Measurements from ENCODE around the gene METTL25.
"Not testable (repeated sequence)": the region's sequence is repeated elsewhere in the genome, so short reads cannot be mapped to it uniquely, and the experiment has no call there.

METTL25 gene, protein sequence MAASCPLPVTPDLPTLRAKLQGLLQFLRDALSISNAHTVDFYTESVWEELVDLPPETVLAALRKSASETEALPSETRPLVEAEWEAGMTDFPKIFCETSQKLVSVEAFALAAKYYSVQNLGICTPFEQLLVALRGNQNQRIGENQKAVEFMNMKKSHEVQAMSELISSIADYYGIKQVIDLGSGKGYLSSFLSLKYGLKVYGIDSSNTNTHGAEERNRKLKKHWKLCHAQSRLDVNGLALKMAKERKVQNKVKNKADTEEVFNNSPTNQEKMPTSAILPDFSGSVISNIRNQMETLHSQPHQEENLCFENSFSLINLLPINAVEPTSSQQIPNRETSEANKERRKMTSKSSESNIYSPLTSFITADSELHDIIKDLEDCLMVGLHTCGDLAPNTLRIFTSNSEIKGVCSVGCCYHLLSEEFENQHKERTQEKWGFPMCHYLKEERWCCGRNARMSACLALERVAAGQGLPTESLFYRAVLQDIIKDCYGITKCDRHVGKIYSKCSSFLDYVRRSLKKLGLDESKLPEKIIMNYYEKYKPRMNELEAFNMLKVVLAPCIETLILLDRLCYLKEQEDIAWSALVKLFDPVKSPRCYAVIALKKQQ

DNA sequence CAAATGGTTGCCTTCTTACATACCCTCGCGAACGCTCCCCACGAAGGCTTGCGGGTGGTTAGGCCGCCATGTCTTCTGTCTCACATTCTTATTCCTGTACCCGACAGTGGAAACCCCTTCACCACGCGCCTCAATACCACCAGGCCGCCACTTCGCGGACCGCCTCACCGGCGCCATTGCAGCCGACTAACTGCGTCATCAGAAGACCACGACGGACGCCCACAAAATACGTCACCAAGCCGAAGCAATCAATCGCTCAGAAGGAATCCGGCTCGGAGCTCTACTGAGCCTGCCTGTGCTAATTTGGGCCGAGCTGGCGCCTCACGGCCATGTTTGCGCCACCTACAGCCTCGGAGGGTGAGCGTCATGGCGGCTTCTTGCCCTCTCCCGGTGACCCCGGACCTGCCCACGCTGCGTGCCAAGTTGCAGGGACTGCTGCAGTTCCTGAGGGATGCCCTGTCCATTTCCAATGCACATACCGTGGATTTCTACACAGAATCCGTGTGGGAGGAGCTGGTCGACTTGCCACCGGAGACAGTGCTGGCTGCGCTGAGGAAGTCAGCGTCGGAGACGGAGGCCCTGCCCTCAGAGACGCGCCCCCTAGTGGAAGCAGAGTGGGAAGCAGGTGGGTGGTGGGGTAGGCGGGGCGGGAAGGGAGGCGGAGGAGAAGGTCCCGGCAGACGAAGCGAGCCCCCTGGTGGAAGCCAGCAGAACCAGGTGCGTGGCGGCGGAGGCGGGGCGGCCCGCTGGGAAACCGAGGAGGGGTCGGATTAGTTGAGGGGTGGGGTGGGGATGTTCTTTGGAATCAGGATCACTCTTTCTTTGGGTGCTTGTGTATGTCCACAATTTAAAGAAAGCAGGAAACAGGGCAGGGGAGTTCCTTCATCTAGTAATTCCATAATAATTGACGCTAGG is at the start of gene METTL25, which contains the start of gene CCDC59:
METTL25 (plus strand) TSS at position 330 of the 915 bp plus-strand sequence; CDS start at position 367, 37 bp downstream.
CCDC59 (minus strand) TSS at position 188 of the 915 bp plus-strand sequence; CDS start at position 177, 11 bp downstream.
- peak; percentile 99 for DNase-seq

DNA sequence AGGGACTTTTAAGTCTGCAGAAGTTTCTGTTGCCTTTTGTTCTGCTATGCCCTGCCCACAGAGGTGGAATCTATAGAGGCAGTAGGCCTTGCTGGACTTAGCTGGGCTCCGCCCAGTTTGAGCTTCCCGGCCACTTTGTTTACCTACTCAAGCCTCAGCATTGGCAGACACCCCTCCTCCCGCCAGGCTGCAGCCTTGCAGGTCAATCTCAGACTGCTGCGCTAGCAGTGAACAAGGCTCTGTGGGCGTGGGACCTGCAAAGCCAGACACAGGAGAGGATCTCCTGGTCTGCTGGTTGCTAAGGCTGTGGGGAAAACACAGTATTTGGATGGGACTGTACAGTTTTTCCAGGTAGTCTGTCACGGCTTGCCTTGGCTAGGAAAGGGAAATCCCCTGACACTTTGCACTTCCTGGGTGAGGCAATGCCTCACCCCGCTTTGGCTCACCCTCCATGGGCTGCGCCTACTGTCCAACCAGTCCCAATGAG is 43.9 kb upstream of the METTL25 start:
- no peak for DNase-seq

DNA sequence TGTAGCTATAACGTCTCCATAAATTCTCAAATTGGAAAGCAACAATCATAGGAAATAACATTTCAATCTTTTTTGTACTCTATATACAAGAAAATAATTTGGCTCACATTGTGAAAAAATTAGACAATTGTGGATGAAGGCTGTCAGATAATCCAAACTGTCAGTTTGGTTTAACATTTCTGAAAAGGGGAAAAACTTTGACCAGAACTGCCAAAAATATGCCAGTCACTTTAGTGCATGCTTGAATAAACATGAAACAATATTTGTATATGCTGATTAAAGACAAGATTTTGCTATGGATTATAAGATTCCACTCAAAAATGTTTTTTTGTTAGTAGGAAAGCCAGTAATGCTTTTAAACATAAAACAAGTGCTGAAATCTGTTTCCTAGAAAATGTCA is 39.1 kb upstream of the METTL25 start:
- DNase-seq: no peak

DNA sequence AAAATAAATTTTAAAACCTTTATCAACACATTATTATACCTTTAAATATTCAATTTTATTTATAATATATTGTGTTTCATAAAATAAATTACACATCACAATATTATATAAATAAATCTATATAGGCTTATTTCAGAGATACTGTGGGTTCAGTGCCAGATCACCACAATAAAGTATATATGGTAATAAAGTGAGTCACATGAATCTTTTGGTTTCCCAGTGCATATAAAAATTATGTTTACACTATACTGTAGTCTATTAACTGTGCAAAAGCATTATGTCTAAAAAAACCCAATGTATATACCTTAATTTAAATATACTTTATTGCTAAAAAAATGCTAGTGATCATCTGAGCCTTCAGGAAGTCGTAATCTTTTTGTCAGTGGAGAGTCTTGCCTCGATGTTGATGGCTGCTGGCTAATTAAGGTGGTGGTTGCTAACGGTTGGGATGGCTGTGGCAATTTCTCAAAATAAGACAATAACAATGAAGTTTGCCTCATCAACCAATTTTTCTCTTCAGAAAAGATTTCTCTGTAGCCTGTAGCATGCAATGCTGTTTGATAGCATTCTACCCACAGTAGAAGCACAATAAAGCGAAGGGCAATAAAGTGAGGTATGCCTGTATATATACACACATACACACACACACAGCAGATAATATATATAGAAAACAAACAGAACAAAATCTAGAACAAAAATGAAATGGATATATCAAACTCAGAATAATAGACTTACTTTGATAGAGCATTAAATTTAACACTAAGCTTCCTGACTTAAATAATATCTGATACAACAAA is 32.6 kb upstream of the METTL25 start:
- DNase-seq: no peak

DNA sequence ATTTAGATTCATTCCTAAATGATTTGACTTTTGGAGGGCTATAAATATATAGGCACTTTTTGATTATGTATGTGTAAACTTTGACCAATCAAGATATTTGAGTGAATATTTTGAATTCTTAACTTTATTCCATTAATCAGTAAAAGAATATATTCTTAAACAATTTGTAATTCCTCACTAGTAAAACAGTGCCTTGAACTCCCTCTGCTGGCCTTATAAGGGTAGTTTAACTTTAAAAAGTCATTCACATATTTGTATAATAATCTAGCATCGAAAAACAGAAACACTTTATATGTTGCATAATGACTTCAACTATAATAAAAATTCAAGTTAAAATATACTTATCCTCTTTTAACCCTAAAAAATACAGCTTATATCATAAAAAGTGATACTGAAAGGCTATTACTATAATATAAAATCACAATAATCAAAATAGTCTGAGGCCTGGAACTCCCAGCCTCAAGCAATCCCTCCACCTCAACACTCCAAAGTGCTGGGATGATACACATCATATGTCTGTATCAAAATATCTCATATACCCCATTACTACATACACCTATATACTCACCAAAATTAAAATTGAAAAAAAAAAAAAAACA is 31.3 kb upstream of the METTL25 start:
- DNase-seq: no peak

DNA sequence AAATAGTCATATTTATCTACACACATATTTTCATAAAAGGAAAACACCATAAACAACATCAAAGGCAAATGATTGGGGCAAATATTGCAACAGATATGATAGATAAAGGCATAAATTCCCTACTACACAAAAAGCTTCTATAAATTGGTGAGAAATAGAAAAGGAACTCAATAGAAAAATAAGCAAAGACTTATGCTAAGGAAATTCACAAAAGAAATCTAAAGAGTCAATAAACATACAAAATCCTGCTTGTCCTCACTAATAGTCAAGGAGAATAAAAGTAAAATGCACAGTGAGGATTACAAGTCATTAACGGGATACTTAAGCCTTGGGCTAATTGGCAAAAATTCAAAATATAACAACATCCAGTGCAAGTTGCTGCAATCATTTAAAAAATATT is 30.5 kb upstream of the METTL25 start:
- DNase-seq: no peak

DNA sequence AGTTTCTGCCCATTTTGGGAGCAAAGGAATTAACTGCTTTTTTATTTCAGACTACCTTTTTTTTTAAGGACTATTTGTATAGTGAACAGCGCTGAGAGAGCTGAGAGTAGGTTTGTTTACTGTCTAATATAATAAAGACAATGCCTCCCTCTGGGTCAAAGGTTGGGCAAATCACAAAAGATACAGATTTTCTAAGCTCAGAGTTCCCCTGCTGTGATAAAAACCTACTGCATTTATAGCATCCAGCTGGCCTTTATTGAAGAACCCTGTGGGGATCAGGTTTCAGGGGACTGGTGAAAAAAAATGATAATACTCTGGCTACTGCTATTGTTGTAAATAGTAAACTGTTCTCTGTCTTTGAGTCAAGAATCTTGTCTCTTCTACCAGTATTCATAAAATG is 28.8 kb upstream of the METTL25 start:
- DNase-seq: no peak

DNA sequence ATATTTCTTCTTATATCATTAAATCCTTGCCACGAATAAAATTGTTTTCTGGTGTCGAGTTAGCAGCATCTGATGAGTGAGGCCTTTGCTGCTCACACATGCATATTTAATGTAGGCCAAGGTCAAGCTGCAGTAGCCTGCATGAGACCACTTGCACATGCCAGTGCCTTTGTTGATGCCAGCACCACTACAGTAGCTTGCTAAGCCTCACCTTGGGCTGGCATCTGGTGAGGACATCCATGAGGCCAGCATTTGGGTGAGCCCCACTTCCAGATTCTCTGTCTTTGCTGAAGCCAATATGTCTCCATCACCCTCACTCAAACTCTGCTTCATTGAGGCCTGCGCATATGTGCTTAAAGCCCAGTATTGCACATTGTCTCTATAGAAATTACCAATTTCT is 8.2 kb upstream of the METTL25 start:
- DNase-seq: no peak

DNA sequence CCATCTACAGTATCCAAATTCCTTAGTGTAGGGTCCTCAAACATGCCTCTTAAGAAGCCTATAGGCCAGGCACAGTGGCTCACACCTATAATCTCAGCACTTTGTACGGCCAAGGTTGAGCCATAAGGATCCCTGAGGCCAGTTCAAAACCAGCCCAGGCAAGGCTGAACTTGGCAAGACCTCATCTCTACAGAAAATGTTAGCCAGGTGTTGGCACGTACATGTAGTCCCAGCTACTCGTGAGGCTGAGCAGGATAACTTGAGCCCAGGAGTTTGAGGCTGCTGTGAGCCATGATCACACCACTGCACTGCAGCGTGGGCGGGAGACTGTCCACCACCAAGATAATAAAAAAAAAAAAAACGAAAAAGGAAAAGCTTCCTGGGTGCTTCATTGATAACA is 6.9 kb upstream of the METTL25 start:
- DNase-seq: no peak

DNA sequence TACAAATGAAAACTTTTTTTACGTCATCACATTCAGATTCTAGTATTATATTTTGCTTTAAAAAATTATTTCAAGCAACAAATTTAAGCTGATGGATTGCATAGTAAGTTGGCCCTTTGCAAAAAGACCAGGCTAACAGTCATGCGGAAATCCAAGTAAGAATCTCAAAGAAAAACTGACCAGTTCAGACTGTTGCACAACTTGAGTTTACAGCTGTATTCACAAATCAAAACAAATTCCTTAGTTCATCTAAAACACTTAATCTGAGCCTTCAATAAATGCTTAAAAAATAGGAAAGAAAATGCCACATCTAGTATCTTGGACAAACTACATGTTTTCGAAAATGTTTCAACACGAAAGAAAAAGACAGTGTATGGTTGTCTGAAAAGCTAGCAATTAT is 989 bp upstream of the METTL25 start:
- DNase-seq: no peak

DNA sequence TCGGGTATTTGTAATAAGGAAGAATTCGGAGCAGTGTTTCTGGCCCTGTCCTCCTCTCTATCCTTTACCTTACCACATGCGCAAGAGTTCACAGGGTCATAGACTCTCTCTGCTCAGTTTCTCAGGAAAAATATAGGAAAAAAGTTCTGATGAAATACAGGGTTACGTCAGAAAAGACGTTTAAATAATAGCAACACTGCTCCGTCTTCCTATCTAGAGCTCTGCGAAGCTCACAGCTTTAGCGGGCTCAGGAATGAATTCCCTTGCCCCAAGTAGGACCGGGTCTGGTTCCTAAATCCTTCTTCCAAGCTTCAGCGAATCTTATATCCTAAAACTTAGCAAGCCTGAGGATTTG is 507 bp upstream of the METTL25 start:
- no peak for DNase-seq

DNA sequence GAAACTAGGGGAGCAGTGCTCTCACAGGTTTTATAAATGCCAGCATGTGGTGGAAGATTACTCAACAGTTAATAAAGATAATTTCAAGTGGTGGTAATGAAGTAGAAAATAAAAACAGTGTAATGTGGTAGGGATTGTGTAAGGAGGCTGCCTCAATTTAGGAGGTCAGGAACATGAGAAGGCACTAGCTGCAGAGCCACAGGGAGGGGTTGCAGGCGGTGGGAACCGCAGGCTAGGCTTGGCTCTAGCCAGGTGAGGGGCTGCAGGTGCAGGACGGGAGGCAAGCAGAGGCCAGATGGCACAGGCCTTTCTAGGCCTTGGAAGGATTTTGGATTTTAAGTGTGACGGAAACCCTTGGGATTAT is 768 bp downstream of the METTL25 start:
- DNase-seq: peak; percentile 37

DNA sequence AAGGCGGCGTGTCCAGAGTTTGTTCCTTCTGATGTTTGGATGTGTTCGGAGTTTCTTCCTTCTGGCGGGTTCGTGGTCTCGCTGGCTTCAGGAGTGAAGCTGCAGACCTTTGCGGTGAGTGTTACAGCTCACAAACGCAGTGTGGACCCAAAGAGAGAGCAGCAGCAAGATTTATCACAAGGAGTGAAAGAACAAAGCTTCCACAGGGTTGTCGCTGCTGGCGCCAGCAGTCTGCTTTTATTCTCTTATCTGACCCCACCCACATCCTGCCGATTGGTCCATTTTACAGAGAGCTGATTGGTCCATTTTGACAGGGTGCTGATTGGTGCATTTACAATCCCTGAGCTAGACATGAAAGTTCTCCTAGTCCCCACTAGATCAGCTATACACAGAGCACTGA is 2.5 kb downstream of the METTL25 start:
- DNase-seq: not testable (repeated sequence)

DNA sequence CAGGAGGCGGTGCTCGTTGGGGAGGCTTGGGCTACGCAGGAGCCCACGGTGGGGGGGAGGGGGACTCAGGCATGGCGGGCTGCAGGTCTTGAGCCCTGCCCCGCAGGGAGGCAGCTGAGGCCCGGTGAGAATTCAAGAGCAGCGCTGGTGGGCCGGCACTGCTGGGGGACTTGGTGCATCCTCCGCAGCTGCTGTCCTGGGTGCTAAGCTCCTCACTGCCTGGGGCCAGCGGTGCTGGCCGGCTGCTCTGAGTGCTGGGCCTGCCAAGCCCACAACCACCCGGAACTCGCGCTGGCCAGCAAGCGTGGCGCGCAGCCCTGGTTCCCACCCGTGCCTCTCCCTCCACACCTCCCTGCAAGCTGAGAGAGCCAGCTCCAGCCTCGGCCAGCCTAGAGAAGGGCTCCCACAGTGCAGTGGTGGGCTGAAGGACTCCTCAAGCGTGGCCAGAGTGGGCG is 3.2 kb downstream of the METTL25 start:
- no peak for DNase-seq

DNA sequence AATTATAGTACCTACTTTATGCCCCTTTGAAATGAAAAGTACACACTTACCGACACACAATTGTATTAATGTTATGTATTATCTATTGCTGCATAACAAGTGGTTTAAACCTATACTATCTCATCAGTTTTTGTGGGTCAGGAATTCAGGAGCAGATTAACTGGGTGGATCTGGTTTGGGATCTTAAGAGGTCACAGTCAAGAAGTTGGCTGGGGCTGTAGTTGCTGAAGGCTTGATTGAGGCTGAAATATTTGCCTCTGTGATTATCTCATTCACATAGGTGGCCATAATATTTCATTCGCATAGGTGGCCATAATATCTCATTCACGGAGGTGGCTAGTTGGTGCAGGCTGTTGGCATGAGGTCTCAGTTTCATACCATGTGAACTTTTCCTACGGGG is 5.7 kb downstream of the METTL25 start:
- DNase-seq: no peak

DNA sequence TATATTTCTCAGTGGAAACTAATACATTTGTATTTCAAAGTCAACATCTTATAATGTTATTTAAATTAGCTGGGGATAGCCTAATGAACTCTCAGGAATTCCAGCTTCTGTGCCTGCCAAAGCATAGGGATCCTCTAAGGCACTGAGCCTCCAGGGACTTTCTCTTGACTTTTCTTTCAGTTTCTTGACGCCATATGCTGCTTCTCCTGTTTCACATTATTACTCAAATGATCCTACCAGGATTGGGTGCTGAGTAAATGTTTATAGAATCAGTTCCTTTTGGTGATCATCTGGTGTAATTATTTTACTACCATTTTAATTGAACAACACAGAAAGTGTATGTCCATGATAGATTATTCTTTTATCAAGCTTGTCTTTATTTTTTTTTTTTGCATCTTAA is 7.9 kb downstream of the METTL25 start:
- DNase-seq: no peak

DNA sequence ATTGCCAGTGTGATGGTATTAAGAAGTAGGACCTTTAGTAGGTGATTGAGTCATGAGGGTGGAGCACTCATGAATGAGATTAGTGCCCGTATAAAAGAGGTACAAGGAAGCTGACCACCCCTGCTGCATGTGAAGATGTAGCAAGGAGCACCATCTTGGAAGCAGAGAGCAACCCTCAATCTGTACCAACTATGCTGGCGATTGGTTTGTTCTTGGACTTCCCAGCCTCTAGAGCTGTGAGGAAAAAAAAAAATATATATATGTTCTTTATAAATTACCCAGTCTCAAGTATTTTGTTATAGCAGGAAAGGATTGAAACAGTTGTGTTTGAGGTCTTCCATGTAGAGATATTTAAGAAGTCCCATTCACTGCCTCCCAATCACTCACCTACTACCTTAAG is 16.9 kb downstream of the METTL25 start:
- no peak for DNase-seq

DNA sequence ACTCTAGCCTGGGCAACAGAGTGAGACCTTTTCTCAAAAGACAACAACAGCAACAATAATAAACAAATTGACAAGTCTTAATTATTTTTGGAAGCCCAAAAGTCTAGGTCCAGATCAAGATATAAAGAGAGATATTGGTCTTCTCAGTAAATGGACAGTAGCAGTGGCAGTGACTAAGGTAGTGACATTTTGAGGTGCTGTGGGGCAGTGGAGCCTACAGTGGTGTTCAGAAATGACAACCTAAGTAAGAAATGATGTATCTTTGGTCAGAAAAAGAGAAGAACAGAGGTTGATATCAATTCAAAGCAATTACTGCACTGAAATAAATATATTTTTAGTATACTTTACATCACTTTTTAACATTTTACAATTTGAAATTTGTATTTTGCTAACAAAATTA is 20.7 kb downstream of the METTL25 start:
- no peak for DNase-seq

DNA sequence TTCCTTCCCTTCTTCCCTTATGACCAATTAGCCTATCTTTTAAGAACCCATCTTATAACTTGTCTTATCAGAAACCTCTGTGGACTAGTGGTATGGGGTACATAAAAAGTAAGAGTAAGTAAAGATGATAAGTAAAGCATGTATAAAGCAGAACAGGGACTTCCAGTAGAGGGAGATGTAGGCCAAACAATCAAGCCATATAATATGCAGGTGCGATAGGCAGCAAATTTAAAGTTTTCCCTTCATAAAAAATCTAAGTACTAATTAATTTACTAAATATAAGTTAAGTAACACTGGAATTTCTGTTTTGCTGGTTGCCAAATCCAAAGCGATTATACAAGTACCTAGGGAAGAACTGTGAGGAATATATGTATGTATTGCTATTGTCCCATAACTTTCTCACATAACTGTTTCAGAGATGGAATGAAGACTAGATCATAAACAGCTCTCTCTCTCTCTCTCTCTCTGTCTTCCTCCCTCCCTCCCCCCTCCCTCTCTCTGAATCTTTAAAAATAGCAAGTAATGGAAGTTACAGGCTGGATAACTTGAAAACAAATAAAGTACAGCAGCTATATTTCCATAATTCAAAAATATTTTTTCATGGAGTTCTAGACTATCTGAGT is 25.7 kb downstream of the METTL25 start:
- DNase-seq: no peak

DNA sequence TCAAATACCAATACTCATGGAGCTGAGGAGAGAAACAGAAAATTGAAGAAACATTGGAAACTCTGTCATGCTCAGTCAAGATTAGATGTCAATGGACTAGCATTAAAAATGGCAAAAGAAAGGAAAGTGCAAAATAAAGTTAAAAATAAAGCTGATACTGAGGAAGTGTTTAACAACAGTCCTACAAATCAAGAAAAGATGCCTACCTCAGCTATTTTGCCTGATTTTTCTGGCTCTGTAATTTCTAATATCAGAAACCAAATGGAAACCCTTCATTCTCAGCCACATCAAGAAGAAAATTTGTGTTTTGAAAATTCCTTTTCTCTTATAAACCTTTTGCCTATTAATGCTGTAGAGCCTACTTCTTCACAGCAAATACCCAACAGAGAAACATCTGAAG is 40.5 kb downstream of the METTL25 start:
- no peak for DNase-seq

DNA sequence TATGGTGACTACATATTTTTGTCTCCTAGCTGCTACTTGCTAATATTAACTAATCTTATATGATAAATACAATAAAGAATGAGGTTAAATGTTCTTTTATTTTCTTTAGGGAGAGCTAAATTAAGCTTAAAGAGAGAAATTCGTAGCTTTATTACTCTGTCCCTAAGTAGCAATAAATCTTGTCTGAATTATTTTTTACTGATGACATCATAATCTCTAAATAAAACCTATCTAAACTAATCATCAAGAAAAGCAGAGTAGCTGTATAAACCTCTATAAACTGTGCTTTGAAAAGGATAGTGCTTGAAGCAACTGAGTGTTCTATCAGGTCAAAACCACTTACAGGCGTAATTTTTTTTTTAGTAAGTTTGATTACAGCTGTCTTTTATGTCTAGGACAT is 42.5 kb downstream of the METTL25 start:
- DNase-seq: no peak

DNA sequence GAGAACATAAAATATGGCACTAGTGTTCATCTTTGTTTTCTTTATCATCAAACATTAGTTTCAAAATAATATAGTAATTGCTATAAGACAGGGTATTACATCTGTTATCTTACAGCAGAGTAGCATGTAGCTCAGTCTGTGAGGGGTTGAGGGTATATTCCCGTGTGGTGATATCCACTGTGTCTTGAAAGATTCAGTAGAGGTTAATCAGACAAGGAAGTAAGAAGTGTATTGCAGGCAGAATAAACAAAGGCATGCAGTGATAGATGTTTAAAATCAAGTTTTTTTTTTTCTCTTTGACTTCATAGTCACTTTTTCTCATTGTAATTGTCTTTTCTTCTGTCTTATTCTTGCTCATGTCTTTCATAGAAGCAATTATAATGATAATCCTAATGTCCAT is 48.3 kb downstream of the METTL25 start:
- no peak for DNase-seq

All from femur (tissue), 1 donor.